Measurements from ENCODE around the gene USP15.

The USP15 gene

GRCh38 chr12:62297321-62297720 is 37.1 kb downstream of the USP15 start:
- no peaks in the 10 kb centered on the region for H3K27me3 ChIP-seq
- peak overlapping the region; percentile 66 for H3K27ac ChIP-seq
- no peak overlapping the region for H3K4me3 ChIP-seq (ENCODE audit: low read depth in 1 of 2, low read length in 1 of 2)
- peaks cover 38% of the 10 kb centered on the region for H3K36me3 ChIP-seq
- no peaks in the 10 kb centered on the region for H3K9me3 ChIP-seq
- peaks cover 23 to 28% of the 10 kb centered on the region in 2 experiments for H3K4me1 ChIP-seq (ENCODE audit: control insufficient read depth in 1 of 2, insufficient read depth in 1 of 2, low read depth in 1 of 2, low read length in 1 of 2)
- TF ChIP-seq, protein P1, sequence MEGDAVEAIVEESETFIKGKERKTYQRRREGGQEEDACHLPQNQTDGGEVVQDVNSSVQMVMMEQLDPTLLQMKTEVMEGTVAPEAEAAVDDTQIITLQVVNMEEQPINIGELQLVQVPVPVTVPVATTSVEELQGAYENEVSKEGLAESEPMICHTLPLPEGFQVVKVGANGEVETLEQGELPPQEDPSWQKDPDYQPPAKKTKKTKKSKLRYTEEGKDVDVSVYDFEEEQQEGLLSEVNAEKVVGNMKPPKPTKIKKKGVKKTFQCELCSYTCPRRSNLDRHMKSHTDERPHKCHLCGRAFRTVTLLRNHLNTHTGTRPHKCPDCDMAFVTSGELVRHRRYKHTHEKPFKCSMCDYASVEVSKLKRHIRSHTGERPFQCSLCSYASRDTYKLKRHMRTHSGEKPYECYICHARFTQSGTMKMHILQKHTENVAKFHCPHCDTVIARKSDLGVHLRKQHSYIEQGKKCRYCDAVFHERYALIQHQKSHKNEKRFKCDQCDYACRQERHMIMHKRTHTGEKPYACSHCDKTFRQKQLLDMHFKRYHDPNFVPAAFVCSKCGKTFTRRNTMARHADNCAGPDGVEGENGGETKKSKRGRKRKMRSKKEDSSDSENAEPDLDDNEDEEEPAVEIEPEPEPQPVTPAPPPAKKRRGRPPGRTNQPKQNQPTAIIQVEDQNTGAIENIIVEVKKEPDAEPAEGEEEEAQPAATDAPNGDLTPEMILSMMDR (IDR thresholded peaks at IDR 0.05), result no peak

GRCh38 chr12:62299617-62300016 is 39.4 kb downstream of the USP15 start:
- H3K36me3 ChIP-seq, result peaks cover 53% of the 10 kb centered on the region
- peak overlapping the region; percentile 26 for H3K27ac ChIP-seq
- TF ChIP-seq, protein P1 (IDR thresholded peaks at IDR 0.05), result no peak

DNA sequence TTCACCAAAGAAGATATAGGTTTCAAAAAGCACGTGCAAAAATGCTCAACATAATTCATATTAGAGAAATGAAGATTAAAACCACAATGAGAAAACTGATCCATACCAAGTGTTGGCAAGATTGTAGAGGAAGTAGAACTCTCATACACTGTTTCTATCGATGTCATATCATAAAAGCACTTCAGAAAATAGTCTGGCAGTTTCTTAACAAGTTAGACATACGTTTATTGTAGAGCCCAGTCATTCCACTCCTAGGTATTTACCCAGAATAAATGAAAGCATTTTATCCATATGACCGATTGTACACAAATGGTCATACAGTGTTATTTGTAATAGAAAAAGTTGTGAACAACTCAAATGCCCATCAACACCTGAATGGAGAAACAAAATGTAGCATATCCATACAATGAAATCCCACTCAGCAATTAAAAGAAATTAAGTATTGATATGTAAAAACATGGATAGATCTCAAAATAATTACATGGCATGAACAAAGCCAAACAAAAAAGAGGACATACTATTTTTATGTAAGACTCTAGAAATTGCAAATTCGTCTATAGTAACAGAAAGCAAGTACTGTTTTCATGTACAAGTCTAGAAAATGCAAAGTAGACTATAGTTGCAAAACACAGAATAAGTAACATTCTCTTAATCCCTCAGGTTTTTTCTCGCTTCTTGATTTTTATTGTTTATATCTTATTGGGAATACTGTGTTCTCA is 41.0 kb downstream of the USP15 start:
- H3K27ac ChIP-seq, result peak overlapping the region; percentile 2
- H3K9me3 ChIP-seq, result no peaks in the 10 kb centered on the region

More at GRCh38 chr12:62299617-62300016, 39.4 kb downstream of the USP15 start:
- H3K4me1 ChIP-seq (ENCODE audit: control insufficient read depth in 1 of 2, insufficient read depth in 1 of 2, low read depth in 1 of 2, low read length in 1 of 2), result peaks cover 22 to 27% of the 10 kb centered on the region in 2 experiments
- H3K4me3 ChIP-seq (ENCODE audit: low read depth in 1 of 2, low read length in 1 of 2), result no peak overlapping the region
- H3K9me3 ChIP-seq, result no peaks in the 10 kb centered on the region
- no peaks in the 10 kb centered on the region for H3K27me3 ChIP-seq

DNA sequence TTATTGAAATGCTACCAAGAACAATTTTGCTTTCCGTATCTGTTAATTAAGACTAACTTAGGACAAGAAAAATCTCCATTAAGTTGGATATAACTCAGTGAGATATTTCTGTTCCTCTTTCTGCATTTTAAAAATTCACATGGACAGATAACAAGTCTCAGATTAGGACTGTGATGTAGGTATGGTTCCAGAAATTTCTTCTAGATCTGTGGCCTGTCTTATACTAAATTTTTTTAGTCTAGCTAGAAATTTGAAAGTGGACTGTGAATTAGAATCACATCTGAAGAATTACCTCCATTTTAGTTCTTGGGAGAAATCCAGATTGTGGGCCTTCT is 41.6 kb downstream of the USP15 start:
- Histone ChIP-seq H3K9me3 (no peaks in the 10 kb centered on the region), H3K27ac (peak overlapping the region; percentile 14), H3K36me3 (peaks cover 53% of the 10 kb centered on the region), H3K4me3 (ENCODE audit: low read depth in 1 of 2, low read length in 1 of 2) (no peak overlapping the region), H3K4me1 (ENCODE audit: control insufficient read depth in 1 of 2, insufficient read depth in 1 of 2, low read depth in 1 of 2, low read length in 1 of 2) (peaks cover 22 to 23% of the 10 kb centered on the region in 2 experiments), H3K27me3 (no peaks in the 10 kb centered on the region)
- TF ChIP-seq, protein P1 (IDR thresholded peaks at IDR 0.05), result no peak

More for the DNA sequence above, 41.0 kb downstream of the USP15 start:
- TF ChIP-seq, protein P1 (IDR thresholded peaks at IDR 0.05), result no peak
- H3K4me3 ChIP-seq (ENCODE audit: low read depth in 1 of 2, low read length in 1 of 2), result no peak overlapping the region
- H3K27me3 ChIP-seq, result no peaks in the 10 kb centered on the region
- H3K36me3 ChIP-seq, result peaks cover 53% of the 10 kb centered on the region
- H3K4me1 ChIP-seq (ENCODE audit: control insufficient read depth in 1 of 2, insufficient read depth in 1 of 2, low read depth in 1 of 2, low read length in 1 of 2), result peaks cover 22 to 27% of the 10 kb centered on the region in 2 experiments

- Histone ChIP-seq H3K27ac (no peak overlapping the region), H3K4me3 (ENCODE audit: low read depth in 1 of 2, low read length in 1 of 2) (no peak overlapping the region), H3K4me1 (ENCODE audit: control insufficient read depth in 1 of 2, insufficient read depth in 1 of 2, low read depth in 1 of 2, low read length in 1 of 2) (peaks cover 4 to 12% of the 10 kb centered on the region in 2 experiments), H3K9me3 (no peaks in the 10 kb centered on the region), H3K27me3 (no peaks in the 10 kb centered on the region), H3K36me3 (peaks cover 63% of the 10 kb centered on the region)
- TF ChIP-seq, protein P1 (IDR thresholded peaks at IDR 0.05), result no peak
Observed at GRCh38 chr12:62304560-62304959, 44.4 kb downstream of the USP15 start.
